Liver (tissue), 9 donors: ENCODE data around the gene S100PBP. TPM values are rescaled to one million over a fixed set of nuclear protein-coding genes. Genes with fewer than 3 reads are reported as not detected.

ENCODE experiments used
- DNase-seq: peaks from one replicate; pipeline ENCODE4 v3.0.0-alpha.2; 2017; ENCODE audit warnings: low spot score
- H3K27ac ChIP-seq, 2 donors: one replicate each; pipeline ENCODE4 v1.7.0; 2013; ENCODE audit warnings: inconsistent platforms in 2 of 2, low read length in 2 of 2, control low read depth in 1 of 2, low read depth in 1 of 2, mild to moderate bottlenecking in 1 of 2
- H3K27me3 ChIP-seq, 4 donors: one replicate each; pipeline versions ENCODE4 v1.6.1 to v1.7.0; 2013; ENCODE audit warnings: low read length in 3 of 4, inconsistent platforms in 1 of 4, mild to moderate bottlenecking in 1 of 4, moderate library complexity in 1 of 4; ENCODE audit not compliant: control insufficient read depth in 4 of 4, insufficient read depth in 4 of 4
- H3K36me3 ChIP-seq, 4 donors: one replicate each; pipeline versions ENCODE4 v1.6.1 to v1.7.0; 2013; ENCODE audit warnings: low read length in 3 of 4, mild to moderate bottlenecking in 3 of 4, low read depth in 1 of 4, moderate library complexity in 1 of 4; ENCODE audit not compliant: control insufficient read depth in 4 of 4, insufficient read depth in 3 of 4
- H3K4me1 ChIP-seq, 4 donors: one replicate each; pipeline versions ENCODE4 v1.6.1 to v1.7.0; 2013; ENCODE audit warnings: low read length in 3 of 4, mild to moderate bottlenecking in 3 of 4, moderate library complexity in 1 of 4; ENCODE audit not compliant: control insufficient read depth in 4 of 4, insufficient read depth in 4 of 4
- H3K4me3 ChIP-seq, 3 donors: one replicate each; pipeline versions ENCODE4 v1.6.1 to v1.7.0; 2013; ENCODE audit warnings: low read length in 3 of 3, control low read depth in 1 of 3, low read depth in 1 of 3, mild to moderate bottlenecking in 1 of 3
- H3K9ac ChIP-seq, 2 donors: one replicate each; pipeline ENCODE4 v1.7.0; 2013; ENCODE audit warnings: low read length in 2 of 2, mild to moderate bottlenecking in 2 of 2, moderate library complexity in 2 of 2, control low read depth in 1 of 2, low read depth in 1 of 2
- H3K9me3 ChIP-seq, 4 donors: one replicate each; pipeline versions ENCODE4 v1.6.1 to v1.7.0; 2013; ENCODE audit warnings: low read length in 3 of 4; ENCODE audit not compliant: control insufficient read depth in 4 of 4
- EGR1 ChIP-seq, 2 donors: IDR thresholded peaks; 2 replicates each; pipeline ENCODE4 v1.6.1; 2016 to 2018; ENCODE audit warnings: antibody characterized with exemption in 2 of 2, low read depth in 2 of 2
- FOXA1 ChIP-seq: IDR thresholded peaks from 2 replicates; pipeline ENCODE4 v1.6.1; 2016; ENCODE audit warnings: antibody characterized with exemption
- FOXA2 ChIP-seq: IDR thresholded peaks from 2 replicates; pipeline ENCODE4 v1.6.1; 2016; ENCODE audit warnings: antibody characterized with exemption
- GABPA ChIP-seq, 2 donors: IDR thresholded peaks in 1 of 2; conservative IDR thresholded peaks in 1 of 2; 2 replicates each; pipeline ENCODE4 v1.6.1; 2016; ENCODE audit warnings: antibody characterized with exemption in 2 of 2, mild to moderate bottlenecking in 1 of 2, moderate library complexity in 1 of 2
- HNF4A ChIP-seq, 2 donors: conservative IDR thresholded peaks; 2 replicates each; pipeline ENCODE4 v1.6.1; 2016; ENCODE audit warnings: antibody characterized with exemption in 2 of 2, mild to moderate bottlenecking in 2 of 2
- HNF4G ChIP-seq: IDR thresholded peaks from 2 replicates; pipeline ENCODE4 v1.6.1; 2016; ENCODE audit warnings: antibody characterized with exemption
- JUND ChIP-seq, 2 donors: IDR thresholded peaks; 2 replicates each; pipeline ENCODE4 v1.6.1; 2016; ENCODE audit warnings: antibody characterized with exemption in 2 of 2
- NR2F2 ChIP-seq: IDR thresholded peaks from 2 replicates; pipeline ENCODE4 v1.6.1; 2016; ENCODE audit warnings: antibody characterized with exemption
- RAD21 ChIP-seq, 2 donors: IDR thresholded peaks; 2 replicates each; pipeline ENCODE4 v1.6.1; 2016; ENCODE audit warnings: antibody characterized with exemption in 2 of 2, mild to moderate bottlenecking in 2 of 2
- RXRA ChIP-seq, 2 donors: IDR thresholded peaks; 2 replicates each; pipeline ENCODE4 v1.6.1; 2017 to 2018; ENCODE audit warnings: antibody characterized with exemption in 2 of 2, mild to moderate bottlenecking in 1 of 2
- SP1 ChIP-seq: IDR thresholded peaks from 2 replicates; pipeline ENCODE4 v1.6.1; 2018; ENCODE audit warnings: antibody characterized with exemption, mild to moderate bottlenecking
- TAF1 ChIP-seq: conservative IDR thresholded peaks from 2 replicates; pipeline ENCODE4 v1.6.1; 2016; ENCODE audit warnings: antibody characterized with exemption, mild to moderate bottlenecking
- YY1 ChIP-seq: IDR thresholded peaks from 2 replicates; pipeline ENCODE4 v1.6.1; 2016; ENCODE audit warnings: antibody characterized with exemption, mild to moderate bottlenecking
- WGBS: extraction: QIAGEN DNeasy Blood & Tissue Kit; methylation state at CpG from one replicate; pipeline ENCODE4 v1.1.7; 2013; 5-methylcytosine and 5-hydroxymethylcytosine counted together
- polyA plus RNA-seq, 2 donors: library from polyadenylated mRNA; stranded (reverse) in 1 of 2; unstranded in 1 of 2; fragments of 200-250 nt in 1 of 2; fragments of >200 nt in 1 of 2; fragmentation: Nextera tagmentation in 1 of 2; extraction: Ambion mirVana in 1 of 2; gene quantifications; one replicate each; pipeline versions ENCODE4 v1.2.1 to v1.2.3, GENCODE V29; 2013 to 2015
- total RNA-seq, 2 donors: library from RNA; depleted of rRNA; stranded (reverse); fragments of >200 nt; gene quantifications; one replicate each; pipeline ENCODE4 v1.2.3, GENCODE V29; 2014
- TF ChIP-seq, protein P1 (sequence below): IDR thresholded peaks from 2 replicates; pipeline ENCODE4 v1.6.1; 2016; ENCODE audit warnings: antibody characterized with exemption
- TF ChIP-seq, protein P2 (sequence below): IDR thresholded peaks from 2 replicates; pipeline ENCODE4 v1.6.1; 2016; ENCODE audit warnings: antibody characterized with exemption
- TF ChIP-seq, protein P3 (sequence below): IDR thresholded peaks from 2 replicates; pipeline ENCODE4 v1.6.1; 2016; ENCODE audit warnings: antibody characterized with exemption
- TF ChIP-seq, protein P4 (sequence below): fragments of 150-350 bp; IDR thresholded peaks from 2 replicates; pipeline ENCODE4 v1.5.1; 2017; ENCODE audit warnings: improper control_type of control experiment, low read depth, low read length; ENCODE audit not compliant: missing input control
- TF ChIP-seq, protein P5 (sequence below): IDR thresholded peaks from 2 replicates; pipeline ENCODE4 v1.6.1; 2016; ENCODE audit warnings: antibody characterized with exemption, mild to moderate bottlenecking
- donor health status: healthy.
- donor health status: healthy.
- donor health status: healthy.
- donor health status: healthy.
- donor health status: healthy.

The S100PBP gene
- total and polyA plus RNA-seq, 4 donors: 1.9 to 24.8 (median 11.1) TPM

DNA sequence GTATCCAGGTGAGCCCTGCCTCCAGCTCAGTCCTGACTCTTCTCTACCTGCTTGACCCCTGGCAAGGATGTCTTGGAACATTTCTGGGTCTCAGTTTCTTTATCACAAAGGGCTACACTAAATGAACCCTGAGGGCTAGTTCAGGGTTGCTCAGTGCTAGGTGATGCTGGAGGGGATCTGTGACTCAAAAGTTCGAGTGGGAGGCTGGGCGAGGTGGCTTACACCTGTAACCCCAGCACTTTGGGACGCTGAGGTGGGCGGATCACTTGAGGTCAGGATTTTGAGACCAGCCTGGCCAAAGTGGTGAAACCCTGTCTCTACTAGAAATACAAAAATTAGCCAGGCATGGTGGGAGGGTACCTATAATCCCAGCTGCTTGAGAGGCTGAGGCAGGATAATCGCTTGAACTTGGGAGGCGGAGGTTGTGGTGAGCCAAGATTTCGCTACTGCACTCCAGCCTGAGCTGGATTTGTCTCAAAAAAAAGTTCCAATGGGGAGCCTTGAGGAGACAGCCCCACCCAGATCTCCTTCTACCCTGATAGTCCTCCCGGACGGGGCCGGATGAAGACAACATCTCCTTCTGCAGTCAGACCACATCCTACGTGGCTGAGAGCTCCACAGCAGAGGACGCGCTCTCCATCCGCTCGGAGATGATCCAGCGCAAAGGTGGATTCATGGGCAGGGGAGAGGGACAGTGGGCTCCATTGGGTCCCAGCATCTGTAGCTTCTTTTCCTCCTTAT, 49.2 kb upstream of the S100PBP start:
- Histone ChIP-seq H3K27me3 (no peaks in the 10 kb centered on the region), H3K9me3 (no peaks in the 10 kb centered on the region), H3K4me3 (no peak overlapping the region), H3K36me3 (peaks cover under 1 to 13% (median 3%) of the 10 kb centered on the region in 4 donors), H3K4me1 (peaks cover 0 to 6% (median 0%) of the 10 kb centered on the region in 4 donors), H3K27ac (no peak overlapping the region), H3K9ac (no peak overlapping the region)
- no peak for DNase-seq
- 89% methylated on average over 16 of the region's 16 CpGs for WGBS
- no peak for TF ChIP-seq FOXA1
- no peak for TF ChIP-seq HNF4G
- TF ChIP-seq TAF1: no peak
- no peak for TF ChIP-seq JUND (IDR thresholded peaks at IDR 0.05)
- no peak for TF ChIP-seq RAD21 (IDR thresholded peaks at IDR 0.05)
- no peak for TF ChIP-seq HNF4A (conservative IDR thresholded peaks at IDR 0.05)
- TF ChIP-seq EGR1 (IDR thresholded peaks at IDR 0.05; ENCODE audit: low read depth in 2 of 2): no peak
- TF ChIP-seq SP1: no peak
- TF ChIP-seq, protein P1, sequence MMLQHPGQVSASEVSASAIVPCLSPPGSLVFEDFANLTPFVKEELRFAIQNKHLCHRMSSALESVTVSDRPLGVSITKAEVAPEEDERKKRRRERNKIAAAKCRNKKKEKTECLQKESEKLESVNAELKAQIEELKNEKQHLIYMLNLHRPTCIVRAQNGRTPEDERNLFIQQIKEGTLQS: no peak
- TF ChIP-seq FOXA2: no peak
- TF ChIP-seq, protein P2, sequence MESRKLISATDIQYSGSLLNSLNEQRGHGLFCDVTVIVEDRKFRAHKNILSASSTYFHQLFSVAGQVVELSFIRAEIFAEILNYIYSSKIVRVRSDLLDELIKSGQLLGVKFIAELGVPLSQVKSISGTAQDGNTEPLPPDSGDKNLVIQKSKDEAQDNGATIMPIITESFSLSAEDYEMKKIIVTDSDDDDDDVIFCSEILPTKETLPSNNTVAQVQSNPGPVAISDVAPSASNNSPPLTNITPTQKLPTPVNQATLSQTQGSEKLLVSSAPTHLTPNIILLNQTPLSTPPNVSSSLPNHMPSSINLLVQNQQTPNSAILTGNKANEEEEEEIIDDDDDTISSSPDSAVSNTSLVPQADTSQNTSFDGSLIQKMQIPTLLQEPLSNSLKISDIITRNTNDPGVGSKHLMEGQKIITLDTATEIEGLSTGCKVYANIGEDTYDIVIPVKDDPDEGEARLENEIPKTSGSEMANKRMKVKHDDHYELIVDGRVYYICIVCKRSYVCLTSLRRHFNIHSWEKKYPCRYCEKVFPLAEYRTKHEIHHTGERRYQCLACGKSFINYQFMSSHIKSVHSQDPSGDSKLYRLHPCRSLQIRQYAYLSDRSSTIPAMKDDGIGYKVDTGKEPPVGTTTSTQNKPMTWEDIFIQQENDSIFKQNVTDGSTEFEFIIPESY: no peak
- TF ChIP-seq, protein P3, sequence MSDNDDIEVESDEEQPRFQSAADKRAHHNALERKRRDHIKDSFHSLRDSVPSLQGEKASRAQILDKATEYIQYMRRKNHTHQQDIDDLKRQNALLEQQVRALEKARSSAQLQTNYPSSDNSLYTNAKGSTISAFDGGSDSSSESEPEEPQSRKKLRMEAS: no peak
- no peak for TF ChIP-seq NR2F2
- no peak for TF ChIP-seq YY1
- TF ChIP-seq RXRA (IDR thresholded peaks at IDR 0.05): no peak
- TF ChIP-seq, protein P4, sequence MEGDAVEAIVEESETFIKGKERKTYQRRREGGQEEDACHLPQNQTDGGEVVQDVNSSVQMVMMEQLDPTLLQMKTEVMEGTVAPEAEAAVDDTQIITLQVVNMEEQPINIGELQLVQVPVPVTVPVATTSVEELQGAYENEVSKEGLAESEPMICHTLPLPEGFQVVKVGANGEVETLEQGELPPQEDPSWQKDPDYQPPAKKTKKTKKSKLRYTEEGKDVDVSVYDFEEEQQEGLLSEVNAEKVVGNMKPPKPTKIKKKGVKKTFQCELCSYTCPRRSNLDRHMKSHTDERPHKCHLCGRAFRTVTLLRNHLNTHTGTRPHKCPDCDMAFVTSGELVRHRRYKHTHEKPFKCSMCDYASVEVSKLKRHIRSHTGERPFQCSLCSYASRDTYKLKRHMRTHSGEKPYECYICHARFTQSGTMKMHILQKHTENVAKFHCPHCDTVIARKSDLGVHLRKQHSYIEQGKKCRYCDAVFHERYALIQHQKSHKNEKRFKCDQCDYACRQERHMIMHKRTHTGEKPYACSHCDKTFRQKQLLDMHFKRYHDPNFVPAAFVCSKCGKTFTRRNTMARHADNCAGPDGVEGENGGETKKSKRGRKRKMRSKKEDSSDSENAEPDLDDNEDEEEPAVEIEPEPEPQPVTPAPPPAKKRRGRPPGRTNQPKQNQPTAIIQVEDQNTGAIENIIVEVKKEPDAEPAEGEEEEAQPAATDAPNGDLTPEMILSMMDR: no peak
- no peak for TF ChIP-seq GABPA (IDR thresholded peaks at IDR 0.05 in 1 of 2, conservative IDR thresholded peaks at IDR 0.05 in 1 of 2)
- TF ChIP-seq, protein P5, sequence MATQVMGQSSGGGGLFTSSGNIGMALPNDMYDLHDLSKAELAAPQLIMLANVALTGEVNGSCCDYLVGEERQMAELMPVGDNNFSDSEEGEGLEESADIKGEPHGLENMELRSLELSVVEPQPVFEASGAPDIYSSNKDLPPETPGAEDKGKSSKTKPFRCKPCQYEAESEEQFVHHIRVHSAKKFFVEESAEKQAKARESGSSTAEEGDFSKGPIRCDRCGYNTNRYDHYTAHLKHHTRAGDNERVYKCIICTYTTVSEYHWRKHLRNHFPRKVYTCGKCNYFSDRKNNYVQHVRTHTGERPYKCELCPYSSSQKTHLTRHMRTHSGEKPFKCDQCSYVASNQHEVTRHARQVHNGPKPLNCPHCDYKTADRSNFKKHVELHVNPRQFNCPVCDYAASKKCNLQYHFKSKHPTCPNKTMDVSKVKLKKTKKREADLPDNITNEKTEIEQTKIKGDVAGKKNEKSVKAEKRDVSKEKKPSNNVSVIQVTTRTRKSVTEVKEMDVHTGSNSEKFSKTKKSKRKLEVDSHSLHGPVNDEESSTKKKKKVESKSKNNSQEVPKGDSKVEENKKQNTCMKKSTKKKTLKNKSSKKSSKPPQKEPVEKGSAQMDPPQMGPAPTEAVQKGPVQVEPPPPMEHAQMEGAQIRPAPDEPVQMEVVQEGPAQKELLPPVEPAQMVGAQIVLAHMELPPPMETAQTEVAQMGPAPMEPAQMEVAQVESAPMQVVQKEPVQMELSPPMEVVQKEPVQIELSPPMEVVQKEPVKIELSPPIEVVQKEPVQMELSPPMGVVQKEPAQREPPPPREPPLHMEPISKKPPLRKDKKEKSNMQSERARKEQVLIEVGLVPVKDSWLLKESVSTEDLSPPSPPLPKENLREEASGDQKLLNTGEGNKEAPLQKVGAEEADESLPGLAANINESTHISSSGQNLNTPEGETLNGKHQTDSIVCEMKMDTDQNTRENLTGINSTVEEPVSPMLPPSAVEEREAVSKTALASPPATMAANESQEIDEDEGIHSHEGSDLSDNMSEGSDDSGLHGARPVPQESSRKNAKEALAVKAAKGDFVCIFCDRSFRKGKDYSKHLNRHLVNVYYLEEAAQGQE: no peak
